GM19351 (cell line): ENCODE data around the gene ABCB11.
A peak's percentile ranks its signal among the peaks of the same experiment; 100 is the strongest.
"Not testable (repeated sequence)": the region's sequence is repeated elsewhere in the genome, so short reads cannot be mapped to it uniquely, and the experiment has no call there.

Experiments
- ATAC-seq: cut with Tn5 transposase; IDR thresholded peaks from one replicate; pipeline ENCODE4 v1.9.1; 2021; ENCODE audit warnings: mild to moderate bottlenecking, moderate library complexity; ENCODE audit not compliant: unreplicated experiment

Gene ABCB11

DNA sequence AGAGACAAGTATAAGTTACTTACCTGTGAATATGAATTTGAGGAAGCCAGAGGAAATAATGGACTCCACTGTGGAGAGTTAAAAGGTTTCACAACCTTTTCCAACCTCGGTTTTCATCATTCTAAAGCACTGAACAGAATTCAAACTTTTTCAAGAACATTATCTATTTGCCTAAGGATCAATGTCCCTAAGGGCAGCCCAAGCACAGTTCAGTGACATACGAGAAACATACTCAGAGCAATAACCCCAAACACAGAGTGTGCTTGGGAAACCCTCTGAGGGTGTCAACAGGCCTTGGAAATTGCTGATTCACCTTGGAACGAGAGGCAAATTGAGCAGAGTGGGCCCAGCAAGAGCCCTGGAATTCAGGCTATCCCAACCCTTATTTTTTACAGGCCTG, at the start of gene ABCB11:
ABCB11 (minus strand) TSS at position 123 of the 400 bp plus-strand sequence. CDS start 13,199 bp downstream, outside the sequence.
- ATAC-seq, result no peak

- ATAC-seq, result peak; percentile 69
These were observed 49.3 kb upstream of the ABCB11 start for GRCh38 chr2:169080250-169081069.

DNA sequence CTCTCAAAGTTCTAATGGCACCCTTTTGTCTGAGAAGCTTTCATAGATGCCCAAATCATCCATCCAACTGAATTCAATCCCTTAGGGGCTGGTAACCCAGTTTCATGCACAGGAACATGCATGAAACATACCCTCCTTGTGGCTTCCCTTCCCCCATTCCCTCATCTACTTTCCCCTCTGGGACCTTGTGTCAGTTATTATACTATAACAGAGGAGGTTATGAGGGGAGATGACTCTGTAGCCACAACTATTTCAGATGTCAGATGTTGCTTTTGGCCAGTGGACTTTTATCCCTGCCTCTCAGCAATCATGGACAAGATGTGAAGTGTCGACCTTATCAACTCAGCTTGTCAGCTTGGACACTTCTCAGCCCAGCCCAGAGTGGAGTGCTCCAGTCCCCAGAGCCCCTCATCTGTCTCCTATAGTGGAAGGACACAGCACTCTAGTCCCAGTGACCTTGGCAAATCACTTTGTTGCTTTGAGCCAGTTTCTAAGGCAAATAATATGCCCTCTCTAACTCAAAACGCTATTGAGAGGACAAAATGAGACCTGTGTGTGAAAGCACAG, 46.6 kb upstream of the ABCB11 start:
- no peak for ATAC-seq

DNA sequence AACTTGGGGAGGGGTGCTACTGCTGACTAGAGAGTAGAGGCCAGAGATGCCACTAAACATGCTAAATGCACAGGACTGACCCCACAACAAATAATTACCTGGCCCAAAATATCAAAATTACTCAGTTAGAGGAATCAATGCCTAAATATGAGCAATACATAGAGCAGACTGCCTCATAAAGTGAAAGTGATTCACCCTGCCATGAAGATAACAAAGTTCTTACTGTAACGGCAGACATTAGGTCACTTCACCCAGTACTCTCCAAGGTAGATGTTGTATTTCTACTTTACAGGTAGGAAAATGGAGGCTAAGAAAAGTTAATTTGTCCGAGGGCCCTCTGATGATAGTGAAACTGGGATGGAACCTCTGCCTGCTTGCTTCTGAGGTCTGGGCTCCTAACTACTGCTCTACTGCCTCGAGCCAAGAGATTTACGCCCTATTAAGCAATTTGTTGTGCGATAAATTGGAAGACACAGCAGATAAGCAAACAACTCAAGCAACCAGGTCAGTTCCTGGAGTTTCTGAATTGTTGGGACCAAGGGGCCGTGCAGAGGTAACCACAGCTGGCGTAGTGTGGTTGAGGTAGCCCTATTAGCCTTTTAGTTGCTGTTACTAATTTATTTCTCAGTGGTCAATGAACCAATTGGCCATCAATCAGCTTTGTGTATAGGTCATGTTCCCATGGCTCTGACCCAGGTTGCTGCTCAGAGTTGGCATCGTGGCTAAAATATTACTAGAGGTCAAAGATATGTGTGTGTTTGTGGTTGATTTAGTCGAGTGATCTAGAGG, 43.0 kb upstream of the ABCB11 start:
- no peak for ATAC-seq

GRCh38 chr2:169073211-169073962, 42.3 kb upstream of the ABCB11 start:
- ATAC-seq, result no peak

- ATAC-seq, result peak; percentile 57
These were observed 41.2 kb upstream of the ABCB11 start for GRCh38 chr2:169072163-169072925.

- no peak for ATAC-seq
These were observed 40.3 kb upstream of the ABCB11 start for GRCh38 chr2:169071455-169071854.

DNA sequence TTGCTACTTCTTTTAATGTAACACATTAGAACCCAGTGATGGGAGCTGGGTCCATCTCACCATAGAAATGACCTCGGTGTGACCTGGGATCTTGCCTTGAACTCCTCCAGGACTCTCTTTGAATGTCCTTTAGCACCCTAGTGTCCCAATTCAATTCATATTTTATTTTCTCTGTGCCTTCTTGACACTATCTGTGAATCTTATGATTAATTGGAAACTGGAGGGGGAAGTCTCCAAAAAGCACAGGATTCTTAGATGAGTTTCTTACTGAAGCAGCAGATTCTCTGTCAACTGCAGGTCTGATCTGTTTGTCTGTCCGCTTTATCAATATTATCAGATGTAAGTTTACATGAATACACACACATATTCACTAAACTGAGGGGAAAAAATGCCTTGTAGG, 38.7 kb upstream of the ABCB11 start:
- no peak for ATAC-seq

GRCh38 chr2:169069341-169069740, 38.2 kb upstream of the ABCB11 start, which contains the start of gene DHRS9:
Gene DHRS9 (plus strand): TSS chr2:169069563. CDS start chr2:169081582, 12,019 bp downstream.
- no peak for ATAC-seq

DNA sequence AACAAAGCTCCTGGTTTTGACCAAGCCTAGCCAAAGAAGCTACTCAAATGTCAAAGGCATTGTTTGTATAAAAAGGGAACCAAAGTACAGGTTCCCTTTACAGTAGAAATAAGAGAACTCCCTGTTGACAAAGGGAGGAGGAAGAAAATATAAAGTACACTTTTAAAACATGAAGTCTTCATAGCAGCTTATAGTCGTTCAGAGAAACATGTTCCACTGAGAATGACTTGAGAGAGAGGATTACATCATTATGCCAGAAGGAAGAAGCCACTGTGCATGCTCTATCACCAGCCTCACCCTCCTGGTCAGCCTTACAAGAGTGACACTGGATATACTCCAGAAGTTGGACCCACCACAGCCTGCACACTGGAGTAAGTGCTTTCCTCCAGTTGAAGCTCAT, 35.8 kb upstream of the ABCB11 start:
- no peak for ATAC-seq

DNA sequence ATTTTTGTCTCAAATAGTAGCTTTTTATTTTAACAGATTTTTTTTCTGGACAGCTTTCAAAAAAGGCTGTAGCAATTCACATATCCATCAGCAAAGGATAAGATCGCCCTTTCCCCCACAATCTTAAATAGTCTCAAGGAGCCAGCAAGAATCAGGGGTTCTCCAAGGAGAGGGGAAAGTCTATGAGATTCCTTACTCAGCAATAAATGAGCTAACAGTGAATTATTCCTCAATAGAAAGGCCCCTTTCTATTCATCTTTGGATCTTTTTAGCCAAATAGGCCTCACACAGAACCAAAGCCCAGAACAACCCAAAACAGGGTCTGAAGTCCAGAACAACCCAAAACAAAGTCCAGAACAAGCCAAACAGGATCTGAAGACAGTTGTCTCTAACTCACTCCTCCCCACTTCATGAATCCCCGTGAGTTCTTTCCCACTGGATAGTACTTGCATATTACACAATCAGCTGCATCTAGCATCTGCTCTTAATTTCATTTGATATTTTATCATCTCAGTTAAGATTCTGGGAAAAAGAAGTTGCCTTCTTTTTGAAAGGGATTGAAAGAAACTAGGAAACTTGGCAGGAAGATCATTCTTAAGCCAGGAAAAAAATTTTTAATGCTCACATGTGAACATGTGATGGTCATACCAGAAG, 34.9 kb upstream of the ABCB11 start:
- no peak for ATAC-seq

GRCh38 chr2:169065422-169065821, 34.3 kb upstream of the ABCB11 start:
- ATAC-seq, result no peak

DNA sequence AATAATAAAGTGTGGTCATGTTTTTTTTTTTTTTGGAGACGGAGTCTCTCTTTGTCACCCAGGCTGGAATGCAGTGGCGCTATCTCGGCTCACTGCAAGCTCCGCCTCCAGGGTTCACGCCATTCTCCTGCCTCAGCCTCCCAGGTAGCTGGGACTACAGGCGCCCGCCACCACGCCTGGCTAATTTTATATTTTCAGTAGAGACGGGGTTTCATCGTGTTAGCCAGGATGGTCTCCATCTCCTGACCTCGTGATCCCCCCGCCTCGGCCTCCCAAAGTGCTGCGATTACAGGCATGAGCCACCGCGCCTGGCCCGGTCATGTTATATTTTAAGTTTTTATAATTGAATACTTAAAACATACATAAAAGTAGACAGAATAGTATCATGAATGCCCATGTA, 33.1 kb upstream of the ABCB11 start:
- ATAC-seq, result not testable (repeated sequence)

DNA sequence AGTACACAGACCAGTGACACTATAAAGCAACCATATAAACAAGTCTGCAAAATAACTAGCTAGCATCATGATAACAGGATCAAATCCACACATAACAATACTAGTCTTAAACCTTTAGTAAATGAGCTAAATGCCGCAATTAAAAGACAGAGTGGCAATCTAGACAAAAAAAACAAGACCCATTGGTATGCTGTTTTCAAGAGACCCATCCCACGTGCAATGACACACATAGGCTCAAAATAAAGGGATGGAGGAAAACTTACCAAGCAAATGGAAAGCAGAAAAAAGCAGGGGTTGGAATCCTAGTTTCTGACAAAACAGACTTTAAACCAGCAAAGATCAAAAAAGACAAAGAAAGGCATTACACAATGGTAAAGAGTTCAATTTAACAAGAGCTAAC, 23.5 kb upstream of the ABCB11 start:
- ATAC-seq, result not testable (repeated sequence)

DNA sequence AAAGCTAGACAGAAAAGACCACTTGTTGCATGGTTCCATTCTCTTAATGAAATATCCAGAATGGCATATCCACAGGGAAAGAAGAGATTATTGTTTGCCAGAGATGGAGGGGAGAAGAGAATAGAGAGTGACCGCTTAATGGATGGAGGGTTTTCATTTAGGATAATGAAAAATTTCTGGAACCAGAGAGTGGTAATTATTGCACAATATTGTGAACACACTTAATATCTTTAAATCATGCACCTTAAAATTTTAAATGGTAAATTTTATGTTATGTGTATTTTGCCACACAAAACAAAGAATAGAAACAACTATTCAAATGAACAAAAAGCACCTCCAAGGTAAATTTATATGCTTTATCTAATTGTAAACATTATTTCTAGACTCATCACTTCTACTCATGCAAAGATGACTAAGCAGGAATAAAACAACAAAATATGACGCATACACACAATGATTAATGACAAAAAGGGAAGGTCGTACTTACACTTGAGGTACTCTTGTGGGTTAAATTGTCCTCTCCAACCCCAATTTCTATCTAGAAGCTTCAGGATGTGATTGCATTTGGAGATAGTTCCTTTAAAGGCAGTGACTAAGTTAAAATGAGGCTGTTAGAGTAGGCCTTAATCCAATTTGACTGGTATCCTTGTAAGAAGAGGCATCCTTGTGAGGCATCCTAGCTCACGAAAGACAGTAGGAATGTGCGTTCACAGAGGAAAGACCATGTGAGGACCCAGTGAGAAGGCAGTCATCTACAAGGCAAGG, 19.5 kb upstream of the ABCB11 start:
- ATAC-seq, result no peak

DNA sequence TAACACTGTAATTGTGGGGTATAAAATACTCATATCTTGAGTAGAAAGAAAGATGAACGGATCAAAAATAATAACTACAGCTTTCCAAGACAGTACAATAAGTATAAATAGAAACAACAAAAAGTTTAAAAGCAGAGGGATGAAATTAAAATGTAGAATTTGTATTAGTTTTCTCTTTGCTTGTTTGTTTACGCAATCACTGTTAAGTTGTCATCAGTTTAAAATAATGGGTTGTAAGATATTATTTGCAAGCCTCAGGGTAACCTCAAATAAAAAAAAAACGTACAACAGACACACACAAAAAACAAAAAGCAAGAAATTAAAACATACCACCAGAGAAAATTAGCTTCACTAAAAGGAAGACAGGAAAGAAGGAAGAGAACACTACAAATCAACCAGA, 18.0 kb upstream of the ABCB11 start:
- no peak for ATAC-seq

DNA sequence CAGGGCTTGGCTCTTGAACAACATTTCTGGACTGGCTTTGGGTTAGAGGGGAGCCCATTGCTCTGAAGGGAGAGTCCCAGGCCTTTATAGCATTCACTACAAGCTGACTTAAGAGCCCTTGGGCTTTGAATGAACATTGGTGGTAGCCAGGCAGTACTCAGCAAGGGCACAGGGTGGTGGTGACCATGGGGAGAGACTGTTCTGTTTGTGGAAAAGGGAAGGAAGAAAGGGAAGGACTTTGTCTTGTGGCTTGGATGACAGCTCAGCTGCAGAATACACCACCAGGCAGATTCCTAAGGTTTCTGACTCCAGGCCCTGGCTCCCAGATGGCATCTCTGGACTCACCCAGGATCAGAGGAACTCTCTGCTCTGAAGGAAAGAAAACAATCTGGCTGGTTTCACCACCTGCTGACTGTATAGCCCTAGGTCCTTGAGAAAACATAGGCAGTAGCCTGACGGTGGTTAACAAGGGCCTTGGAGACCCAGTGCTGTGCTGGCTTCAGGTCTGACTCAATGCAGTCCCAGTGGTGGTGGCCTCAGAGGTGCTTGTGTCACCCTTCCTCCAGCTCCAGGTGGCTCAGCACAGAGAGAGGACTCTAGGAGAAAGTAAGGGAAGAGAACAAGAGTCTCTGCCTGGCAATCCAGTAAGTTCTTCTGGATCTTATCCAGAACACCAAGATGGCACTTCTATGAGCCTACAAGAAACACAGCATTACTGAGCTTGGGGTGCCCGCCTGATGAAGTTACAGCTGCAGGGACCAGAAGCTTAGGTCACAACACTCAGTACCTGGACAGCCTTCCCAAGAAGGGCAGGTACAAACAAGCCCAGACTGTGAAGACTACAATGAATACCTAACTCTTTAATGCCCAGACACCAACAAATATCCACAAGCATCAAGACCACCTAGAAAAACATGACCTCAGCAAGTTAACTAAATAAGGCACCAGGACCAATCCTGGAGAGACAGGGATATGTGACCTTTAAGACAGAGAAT, 16.4 kb upstream of the ABCB11 start:
- no peak for ATAC-seq
